ENCODE results near the gene ACAD10.

Gene ACAD10

DNA sequence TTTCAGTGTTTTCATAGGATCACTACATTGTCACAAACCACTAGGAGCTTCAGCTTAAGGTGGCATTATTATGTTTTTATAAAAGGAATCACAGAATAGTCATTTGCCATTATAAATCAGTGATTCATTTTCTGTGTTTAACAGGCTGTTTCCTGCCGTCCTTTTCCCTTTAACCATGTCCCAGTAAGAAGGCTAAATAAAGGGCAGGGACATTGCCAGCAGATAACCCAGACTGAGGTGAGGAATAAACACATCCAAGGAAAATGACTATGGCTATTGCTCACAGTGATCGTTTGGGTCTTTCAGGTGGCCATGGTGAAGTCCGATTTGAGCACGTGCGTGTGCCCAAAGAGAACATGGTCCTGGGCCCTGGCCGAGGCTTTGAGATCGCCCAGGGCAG, 63.0 kb downstream of the ACAD10 start:
- Histone ChIP-seq H3K4me3 (ENCODE audit: low read depth, low read length) (no peak overlapping the region), H3K36me3 (ENCODE audit: insufficient read depth, low read length) (peaks cover 9% of the 10 kb centered on the region; the same call in 1 of the 2 replicates), H3K79me2 (ENCODE audit: control insufficient read depth, insufficient read depth, low read length, unreplicated experiment) (no peaks in the 10 kb centered on the region), H3K27ac (ENCODE audit: low read depth, low read length) (no peak overlapping the region), H3K27me3 (ENCODE audit: insufficient read depth, low read length) (no peaks in the 10 kb centered on the region), H3K4me1 (ENCODE audit: control insufficient read depth, insufficient read depth, low read length, unreplicated experiment) (no peaks in the 10 kb centered on the region), H2AFZ (ENCODE audit: low read length, unreplicated experiment) (no peak overlapping the region)

DNA sequence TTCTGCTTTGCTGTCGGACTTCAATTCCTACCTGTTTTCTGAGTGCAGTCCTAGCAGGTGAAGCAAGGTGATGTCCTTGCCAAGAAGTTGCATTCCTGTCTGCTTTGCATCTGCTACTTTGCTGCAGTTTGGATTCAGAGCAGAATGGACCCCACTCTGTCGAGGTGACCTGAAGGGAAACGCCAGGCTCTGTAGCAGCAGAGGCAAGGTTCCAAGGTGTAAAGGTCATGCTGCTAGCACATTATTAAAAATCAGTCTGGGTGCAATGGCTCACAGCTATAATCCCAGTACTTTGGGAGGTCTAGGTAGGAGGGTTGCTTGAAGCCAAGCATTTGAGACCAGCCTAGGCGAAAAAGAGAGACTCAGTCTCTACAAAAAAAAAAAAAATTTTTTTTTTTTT, 63.5 kb downstream of the ACAD10 start:
- Histone ChIP-seq H3K27ac (ENCODE audit: low read depth, low read length) (no peak overlapping the region), H3K4me3 (ENCODE audit: low read depth, low read length) (no peak overlapping the region), H3K79me2 (ENCODE audit: control insufficient read depth, insufficient read depth, low read length, unreplicated experiment) (no peaks in the 10 kb centered on the region), H3K4me1 (ENCODE audit: control insufficient read depth, insufficient read depth, low read length, unreplicated experiment) (no peaks in the 10 kb centered on the region), H3K36me3 (ENCODE audit: insufficient read depth, low read length) (peaks cover 9% of the 10 kb centered on the region; the same call in 1 of the 2 replicates), H2AFZ (ENCODE audit: low read length, unreplicated experiment) (no peak overlapping the region), H3K27me3 (ENCODE audit: insufficient read depth, low read length) (no peaks in the 10 kb centered on the region)

DNA sequence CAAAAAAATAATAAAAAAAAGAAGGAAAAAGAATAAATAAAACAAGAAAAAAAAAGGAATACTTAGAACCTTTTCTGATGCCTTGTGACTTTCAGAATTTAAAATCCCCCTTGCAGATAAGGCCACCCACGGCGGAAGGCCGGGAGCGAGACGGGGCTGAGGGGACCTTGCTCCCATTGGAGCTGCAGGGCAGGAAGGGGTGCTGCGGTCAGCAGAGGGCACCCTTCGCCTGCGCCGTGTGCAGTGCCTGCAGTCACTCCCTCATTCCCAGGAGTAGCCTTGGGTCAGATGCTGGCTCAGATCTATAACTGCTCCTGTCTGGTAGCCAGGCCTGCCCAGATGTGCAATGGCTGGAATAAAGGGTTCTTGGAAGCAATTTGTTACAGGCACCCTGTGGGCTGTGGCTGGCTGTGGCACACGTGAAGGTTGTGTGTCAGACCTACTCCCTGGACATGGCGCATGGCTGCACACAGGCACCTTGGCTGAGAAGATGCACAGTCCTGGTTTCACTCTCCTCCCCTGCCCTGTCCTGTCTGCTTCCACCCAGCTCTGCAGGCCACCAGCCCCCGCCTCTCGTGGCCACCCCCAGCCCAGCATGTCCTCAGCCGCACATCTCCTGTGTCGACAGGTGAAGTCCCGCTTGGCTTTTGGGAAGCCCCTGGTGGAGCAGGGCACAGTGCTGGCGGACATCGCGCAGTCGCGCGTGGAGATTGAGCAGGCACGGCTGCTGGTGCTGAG, 67.5 kb downstream of the ACAD10 start:
- Histone ChIP-seq H3K79me2 (ENCODE audit: control insufficient read depth, insufficient read depth, low read length, unreplicated experiment) (no peaks in the 10 kb centered on the region), H3K27me3 (ENCODE audit: insufficient read depth, low read length) (no peaks in the 10 kb centered on the region), H3K36me3 (ENCODE audit: insufficient read depth, low read length) (0 out of 2 replicates have a peak, but pooled peaks cover 2% of the 10 kb centered on the region), H3K4me3 (ENCODE audit: low read depth, low read length) (no peak overlapping the region), H3K4me1 (ENCODE audit: control insufficient read depth, insufficient read depth, low read length, unreplicated experiment) (no peaks in the 10 kb centered on the region), H2AFZ (ENCODE audit: low read length, unreplicated experiment) (no peak overlapping the region), H3K27ac (ENCODE audit: low read depth, low read length) (no peak overlapping the region)

DNA sequence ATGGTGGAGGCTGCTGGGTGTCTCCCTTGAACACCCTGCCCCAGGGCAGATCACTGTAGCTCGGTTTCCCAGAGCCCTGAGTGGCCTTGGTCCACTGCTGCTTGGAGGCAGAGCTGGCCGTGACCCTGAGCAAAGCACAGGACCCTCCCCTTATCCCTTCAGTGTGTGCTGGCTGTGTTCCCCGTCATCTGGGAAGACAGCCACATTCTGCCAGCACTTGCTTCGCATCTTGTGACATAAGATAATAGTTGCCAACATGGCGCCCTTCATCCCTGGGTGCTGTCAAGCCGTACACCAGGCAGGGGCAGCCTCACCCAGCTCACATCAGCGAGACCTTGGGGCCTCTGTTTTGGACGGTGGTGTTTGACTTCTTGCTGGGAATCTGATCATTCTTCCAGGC, 68.8 kb downstream of the ACAD10 start:
- no peak overlapping the region for H3K4me3 ChIP-seq (ENCODE audit: low read depth, low read length)
- no peak overlapping the region for H2AFZ ChIP-seq (ENCODE audit: low read length, unreplicated experiment)
- no peaks in the 10 kb centered on the region for H3K79me2 ChIP-seq (ENCODE audit: control insufficient read depth, insufficient read depth, low read length, unreplicated experiment)
- H3K27me3 ChIP-seq (ENCODE audit: insufficient read depth, low read length) = no peaks in the 10 kb centered on the region
- no peaks in the 10 kb centered on the region for H3K36me3 ChIP-seq (ENCODE audit: insufficient read depth, low read length)
- H3K27ac ChIP-seq (ENCODE audit: low read depth, low read length) = no peak overlapping the region
- no peaks in the 10 kb centered on the region for H3K4me1 ChIP-seq (ENCODE audit: control insufficient read depth, insufficient read depth, low read length, unreplicated experiment)

DNA sequence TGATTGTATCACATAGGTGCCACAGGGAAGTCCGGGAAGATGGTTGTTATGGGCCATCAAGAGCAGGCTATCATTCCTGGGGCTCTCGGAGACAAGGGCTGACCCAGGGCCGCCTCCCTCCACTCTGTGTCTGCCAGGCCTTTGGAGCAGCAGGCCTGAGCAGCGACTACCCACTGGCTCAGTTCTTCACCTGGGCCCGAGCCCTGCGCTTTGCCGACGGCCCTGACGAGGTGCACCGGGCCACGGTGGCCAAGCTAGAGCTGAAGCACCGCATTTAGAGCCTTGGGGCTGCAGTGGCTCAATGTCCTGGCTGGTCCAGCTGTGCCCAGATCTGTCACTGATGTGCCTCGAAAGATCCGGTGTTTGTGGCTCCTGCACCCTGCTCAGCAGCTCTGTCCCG, 70.3 kb downstream of the ACAD10 start:
- Histone ChIP-seq H2AFZ (ENCODE audit: low read length, unreplicated experiment) (no peak overlapping the region), H3K79me2 (ENCODE audit: control insufficient read depth, insufficient read depth, low read length, unreplicated experiment) (no peaks in the 10 kb centered on the region), H3K27ac (ENCODE audit: low read depth, low read length) (no peak overlapping the region), H3K4me3 (ENCODE audit: low read depth, low read length) (no peak overlapping the region), H3K27me3 (ENCODE audit: insufficient read depth, low read length) (no peaks in the 10 kb centered on the region), H3K36me3 (ENCODE audit: insufficient read depth, low read length) (no peaks in the 10 kb centered on the region), H3K4me1 (ENCODE audit: control insufficient read depth, insufficient read depth, low read length, unreplicated experiment) (no peaks in the 10 kb centered on the region)

DNA sequence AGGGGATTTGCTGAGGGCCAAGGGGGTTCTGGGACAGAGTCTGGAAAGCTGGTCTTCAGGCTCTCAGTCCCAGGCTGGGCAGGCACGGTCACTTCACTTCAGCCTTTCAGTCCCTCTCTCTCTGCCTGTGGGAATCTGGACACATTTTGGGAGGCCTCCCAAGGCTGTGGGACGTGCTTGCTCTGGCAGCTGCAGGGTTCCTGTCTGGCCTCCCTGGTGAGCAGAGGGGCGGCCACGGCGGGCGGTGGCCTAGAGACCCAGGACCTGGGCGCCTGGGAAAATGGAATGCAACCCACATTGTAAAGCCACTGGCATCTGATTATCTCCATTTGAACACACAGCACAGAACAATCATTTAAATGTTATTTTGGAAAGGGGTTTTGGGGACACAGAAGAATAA, 70.8 kb downstream of the ACAD10 start:
- H3K79me2 ChIP-seq (ENCODE audit: control insufficient read depth, insufficient read depth, low read length, unreplicated experiment) = no peaks in the 10 kb centered on the region
- H3K36me3 ChIP-seq (ENCODE audit: insufficient read depth, low read length) = no peaks in the 10 kb centered on the region
- H3K27me3 ChIP-seq (ENCODE audit: insufficient read depth, low read length) = no peaks in the 10 kb centered on the region
- H3K4me3 ChIP-seq (ENCODE audit: low read depth, low read length) = no peak overlapping the region
- no peak overlapping the region for H2AFZ ChIP-seq (ENCODE audit: low read length, unreplicated experiment)
- no peak overlapping the region for H3K27ac ChIP-seq (ENCODE audit: low read depth, low read length)
- no peaks in the 10 kb centered on the region for H3K4me1 ChIP-seq (ENCODE audit: control insufficient read depth, insufficient read depth, low read length, unreplicated experiment)

DNA sequence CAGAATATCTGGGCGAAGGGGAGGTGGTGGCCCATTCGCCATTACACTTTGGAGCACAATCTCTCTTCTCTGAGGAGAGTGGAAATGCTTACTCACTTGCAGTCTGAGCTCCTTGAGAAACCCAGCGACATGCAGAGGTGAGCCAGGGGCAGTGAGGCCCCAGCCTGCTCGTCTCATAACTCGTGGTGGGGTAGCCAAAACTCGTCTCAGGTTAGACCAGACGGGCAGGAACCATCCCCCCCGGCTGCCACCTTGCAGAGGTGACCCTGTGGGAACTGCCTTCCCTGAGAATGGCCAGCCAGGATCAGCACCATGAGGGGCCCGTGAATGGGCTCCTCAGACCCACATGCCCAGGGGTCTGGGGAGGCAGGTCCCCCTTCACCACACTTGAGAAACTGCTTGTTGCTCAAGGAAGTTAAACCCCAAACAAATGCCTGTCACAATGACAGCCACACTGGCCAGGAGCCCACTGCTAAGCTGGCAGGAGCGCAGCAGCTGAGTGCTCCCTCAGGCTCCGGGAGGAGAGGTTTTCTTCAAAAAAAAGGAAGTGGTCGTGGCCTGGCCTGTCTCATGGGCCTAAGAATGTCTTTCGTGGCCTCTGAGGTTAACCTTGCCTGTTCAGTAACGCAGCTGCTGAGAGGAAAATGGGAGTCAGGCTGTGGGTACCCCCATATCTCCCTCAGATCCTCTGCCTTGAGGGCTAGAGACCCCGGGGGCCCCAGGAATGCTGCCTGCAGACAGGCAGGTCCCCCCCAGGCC, 71.7 kb downstream of the ACAD10 start:
- Histone ChIP-seq H3K27me3 (ENCODE audit: insufficient read depth, low read length) (no peaks in the 10 kb centered on the region), H3K79me2 (ENCODE audit: control insufficient read depth, insufficient read depth, low read length, unreplicated experiment) (no peaks in the 10 kb centered on the region), H3K4me3 (ENCODE audit: low read depth, low read length) (no peak overlapping the region), H3K4me1 (ENCODE audit: control insufficient read depth, insufficient read depth, low read length, unreplicated experiment) (no peaks in the 10 kb centered on the region), H2AFZ (ENCODE audit: low read length, unreplicated experiment) (no peak overlapping the region), H3K36me3 (ENCODE audit: insufficient read depth, low read length) (no peaks in the 10 kb centered on the region), H3K27ac (ENCODE audit: low read depth, low read length) (no peak overlapping the region)

DNA sequence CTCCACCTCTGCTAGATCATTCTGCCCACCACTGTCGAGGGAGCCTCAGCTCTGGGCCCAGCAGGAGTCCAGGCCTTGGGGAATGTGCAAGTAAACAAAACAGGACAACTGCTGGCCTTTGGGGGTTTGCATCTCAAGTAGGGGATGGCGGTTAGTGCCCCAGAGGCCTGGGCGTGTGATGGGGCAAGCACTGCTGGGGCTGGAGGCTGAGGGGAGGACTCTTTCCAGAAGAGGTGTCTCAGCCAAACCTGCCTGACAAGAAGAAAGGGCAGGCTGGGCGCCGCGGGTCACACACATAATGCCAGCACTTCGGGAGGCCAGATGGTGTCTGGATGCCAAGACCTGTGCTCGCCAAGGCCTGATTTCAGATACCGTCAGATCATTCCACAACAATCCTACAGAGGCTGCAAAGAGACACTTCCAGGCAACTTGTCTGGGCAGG, 72.3 kb downstream of the ACAD10 start:
- Histone ChIP-seq H3K27ac (ENCODE audit: low read depth, low read length) (no peak overlapping the region), H2AFZ (ENCODE audit: low read length, unreplicated experiment) (no peak overlapping the region), H3K4me3 (ENCODE audit: low read depth, low read length) (no peak overlapping the region), H3K36me3 (ENCODE audit: insufficient read depth, low read length) (no peaks in the 10 kb centered on the region), H3K4me1 (ENCODE audit: control insufficient read depth, insufficient read depth, low read length, unreplicated experiment) (no peaks in the 10 kb centered on the region), H3K79me2 (ENCODE audit: control insufficient read depth, insufficient read depth, low read length, unreplicated experiment) (no peaks in the 10 kb centered on the region), H3K27me3 (ENCODE audit: insufficient read depth, low read length) (no peaks in the 10 kb centered on the region)

DNA sequence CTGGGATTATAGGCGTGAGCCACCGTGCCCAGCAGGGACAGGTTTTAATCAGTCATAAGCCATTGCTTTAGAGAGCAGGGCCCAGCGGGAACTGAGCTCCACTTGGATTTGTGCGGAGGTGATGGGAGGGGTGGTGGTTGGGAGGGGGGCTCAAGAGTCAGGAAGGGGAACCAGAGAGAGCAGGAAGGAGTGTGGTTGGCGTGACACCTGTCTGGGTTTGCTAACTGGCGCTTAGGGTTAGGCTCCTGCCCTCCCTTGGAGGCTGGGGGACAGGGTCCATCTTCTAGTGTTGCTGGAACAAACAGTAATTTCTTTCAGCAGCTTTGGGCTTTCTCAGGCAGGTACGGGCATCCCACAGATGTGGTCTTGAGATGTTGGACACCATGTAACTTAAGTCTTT, 73.4 kb downstream of the ACAD10 start:
- H3K4me3 ChIP-seq (ENCODE audit: low read depth, low read length) = no peak overlapping the region
- H3K79me2 ChIP-seq (ENCODE audit: control insufficient read depth, insufficient read depth, low read length, unreplicated experiment) = no peaks in the 10 kb centered on the region
- peaks cover 3% of the 10 kb centered on the region; the same call in 1 of the 2 replicates for H3K27me3 ChIP-seq (ENCODE audit: insufficient read depth, low read length)
- H2AFZ ChIP-seq (ENCODE audit: low read length, unreplicated experiment) = no peak overlapping the region
- H3K27ac ChIP-seq (ENCODE audit: low read depth, low read length) = no peak overlapping the region
- no peaks in the 10 kb centered on the region for H3K36me3 ChIP-seq (ENCODE audit: insufficient read depth, low read length)
- H3K4me1 ChIP-seq (ENCODE audit: control insufficient read depth, insufficient read depth, low read length, unreplicated experiment) = no peaks in the 10 kb centered on the region

DNA sequence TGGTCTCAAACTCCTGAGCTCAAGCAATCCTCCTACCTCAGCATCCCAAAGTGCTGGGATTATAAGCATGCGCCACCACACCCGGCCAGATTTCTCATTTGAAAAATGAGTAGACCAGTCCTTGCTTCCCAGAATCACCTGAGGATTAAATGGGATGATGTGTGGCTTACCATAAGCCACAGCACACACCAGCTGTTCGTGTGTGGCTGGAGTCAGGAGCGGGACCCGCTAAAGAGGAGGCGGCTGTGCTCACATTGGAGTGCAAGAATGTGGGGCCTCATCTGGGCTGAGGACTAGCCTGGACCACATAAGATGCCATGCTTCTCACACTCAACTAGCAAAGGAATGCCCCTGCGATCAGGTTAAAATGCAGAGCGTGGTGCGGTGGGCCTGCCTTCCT, 74.1 kb downstream of the ACAD10 start:
- no peaks in the 10 kb centered on the region for H3K79me2 ChIP-seq (ENCODE audit: control insufficient read depth, insufficient read depth, low read length, unreplicated experiment)
- no peak overlapping the region for H3K27ac ChIP-seq (ENCODE audit: low read depth, low read length)
- no peak overlapping the region for H2AFZ ChIP-seq (ENCODE audit: low read length, unreplicated experiment)
- H3K4me3 ChIP-seq (ENCODE audit: low read depth, low read length) = no peak overlapping the region
- no peaks in the 10 kb centered on the region for H3K4me1 ChIP-seq (ENCODE audit: control insufficient read depth, insufficient read depth, low read length, unreplicated experiment)
- peaks cover 3% of the 10 kb centered on the region; the same call in 1 of the 2 replicates for H3K27me3 ChIP-seq (ENCODE audit: insufficient read depth, low read length)
- H3K36me3 ChIP-seq (ENCODE audit: insufficient read depth, low read length) = no peaks in the 10 kb centered on the region

DNA sequence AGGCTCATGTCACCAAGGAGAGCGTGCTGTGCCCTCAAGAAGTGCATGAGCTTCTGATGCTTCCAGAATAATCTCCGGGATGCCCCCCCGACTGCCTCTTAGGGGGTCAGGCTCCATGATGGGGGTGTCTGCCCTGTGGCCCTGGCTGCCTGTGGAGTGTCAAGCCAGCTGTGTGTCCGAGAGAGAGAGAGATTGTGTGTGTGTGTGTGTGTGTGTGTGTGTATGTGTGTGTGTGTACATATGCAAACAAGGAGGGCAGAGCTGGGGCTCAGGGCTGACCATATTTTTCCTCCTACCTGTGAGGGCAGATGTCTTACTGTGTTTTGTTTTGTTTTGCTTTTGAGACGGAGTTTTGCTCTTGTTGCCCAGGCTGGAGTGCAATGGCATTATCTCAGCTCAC, 75.2 kb downstream of the ACAD10 start:
- peaks cover 3% of the 10 kb centered on the region; the same call in 1 of the 2 replicates for H3K27me3 ChIP-seq (ENCODE audit: insufficient read depth, low read length)
- H3K4me1 ChIP-seq (ENCODE audit: control insufficient read depth, insufficient read depth, low read length, unreplicated experiment) = no peaks in the 10 kb centered on the region
- H2AFZ ChIP-seq (ENCODE audit: low read length, unreplicated experiment) = no peak overlapping the region
- H3K4me3 ChIP-seq (ENCODE audit: low read depth, low read length) = no peak overlapping the region
- no peaks in the 10 kb centered on the region for H3K36me3 ChIP-seq (ENCODE audit: insufficient read depth, low read length)
- H3K27ac ChIP-seq (ENCODE audit: low read depth, low read length) = no peak overlapping the region
- no peaks in the 10 kb centered on the region for H3K79me2 ChIP-seq (ENCODE audit: control insufficient read depth, insufficient read depth, low read length, unreplicated experiment)

Data from ACC112 (cell line).